Chondrocyte (in vitro differentiated cells): ENCODE data around the gene ADAM33. TPM values are rescaled to one million over a fixed set of nuclear protein-coding genes. Genes with fewer than 3 reads are reported as not detected.

Source experiments
- DNase-seq: peaks from one replicate; pipeline ENCODE4 v3.0.0; 2021; ENCODE audit warnings: mixed read lengths, low spot score
- H3K27ac Mint-ChIP-seq: one replicate; pipeline ENCODE4 v1.8.0; 2021; ENCODE audit warnings: mild to moderate bottlenecking, moderate library complexity, mixed read lengths; ENCODE audit not compliant: unreplicated experiment
- H3K27me3 Mint-ChIP-seq: 2 replicates; pipeline ENCODE4 v1.8.0; 2021; ENCODE audit warnings: low read depth, mixed read lengths
- H3K36me3 Mint-ChIP-seq: 2 replicates; pipeline ENCODE4 v1.8.0; 2021; ENCODE audit warnings: low read depth, mixed read lengths
- H3K4me1 Mint-ChIP-seq: 2 replicates; pipeline ENCODE4 v1.8.0; 2021; ENCODE audit warnings: low read depth, mild to moderate bottlenecking, mixed read lengths
- H3K4me3 Mint-ChIP-seq: one replicate; pipeline ENCODE4 v1.8.0; 2021; ENCODE audit warnings: mild to moderate bottlenecking, moderate library complexity, mixed read lengths; ENCODE audit not compliant: unreplicated experiment
- H3K9me3 Mint-ChIP-seq: 2 replicates; pipeline ENCODE4 v1.8.0; 2021; ENCODE audit warnings: low read depth, mixed read lengths
- total RNA-seq: library from RNA; stranded (reverse); gene quantifications from 3 replicates; pipeline ENCODE4 v1.2.1, GENCODE V29; 2021
- TF ChIP-seq, protein P1 (sequence below): fragments of 200-600 bp; sonication (generic); IDR thresholded peaks from 2 replicates; pipeline ENCODE4 v1.5.0; 2021; ENCODE audit warnings: antibody characterized with exemption, mild to moderate bottlenecking, moderate library complexity

Gene ADAM33
- total RNA-seq, 1 donor from 2014 or later = 13.1 TPM

DNA sequence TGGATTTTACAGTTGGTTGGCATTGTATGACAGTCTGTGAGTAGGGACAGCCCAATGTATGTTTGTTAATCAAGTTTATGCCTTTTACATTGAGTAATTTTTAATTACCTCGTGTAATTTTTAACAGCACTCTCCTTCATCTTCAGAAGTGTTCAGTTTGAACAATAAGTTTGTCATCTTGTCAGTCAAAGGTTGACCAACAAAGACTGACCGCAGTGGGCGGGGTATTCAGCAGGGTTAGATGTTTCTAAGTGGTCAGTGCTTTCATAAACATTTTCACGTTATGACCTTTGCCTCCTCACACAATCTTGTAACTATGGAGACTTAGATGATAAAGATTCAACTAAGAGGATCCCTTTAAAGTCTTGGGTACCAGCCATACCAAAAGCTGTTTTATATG, 59.4 kb downstream of the ADAM33 start:
- Mint-ChIP-seq H3K36me3 (peaks cover 9% of the 10 kb centered on the region), H3K9me3 (no peaks in the 10 kb centered on the region), H3K27ac (no peak overlapping the region), H3K4me1 (no peaks in the 10 kb centered on the region), H3K27me3 (no peaks in the 10 kb centered on the region), H3K4me3 (no peak overlapping the region)
- TF ChIP-seq, protein P1, sequence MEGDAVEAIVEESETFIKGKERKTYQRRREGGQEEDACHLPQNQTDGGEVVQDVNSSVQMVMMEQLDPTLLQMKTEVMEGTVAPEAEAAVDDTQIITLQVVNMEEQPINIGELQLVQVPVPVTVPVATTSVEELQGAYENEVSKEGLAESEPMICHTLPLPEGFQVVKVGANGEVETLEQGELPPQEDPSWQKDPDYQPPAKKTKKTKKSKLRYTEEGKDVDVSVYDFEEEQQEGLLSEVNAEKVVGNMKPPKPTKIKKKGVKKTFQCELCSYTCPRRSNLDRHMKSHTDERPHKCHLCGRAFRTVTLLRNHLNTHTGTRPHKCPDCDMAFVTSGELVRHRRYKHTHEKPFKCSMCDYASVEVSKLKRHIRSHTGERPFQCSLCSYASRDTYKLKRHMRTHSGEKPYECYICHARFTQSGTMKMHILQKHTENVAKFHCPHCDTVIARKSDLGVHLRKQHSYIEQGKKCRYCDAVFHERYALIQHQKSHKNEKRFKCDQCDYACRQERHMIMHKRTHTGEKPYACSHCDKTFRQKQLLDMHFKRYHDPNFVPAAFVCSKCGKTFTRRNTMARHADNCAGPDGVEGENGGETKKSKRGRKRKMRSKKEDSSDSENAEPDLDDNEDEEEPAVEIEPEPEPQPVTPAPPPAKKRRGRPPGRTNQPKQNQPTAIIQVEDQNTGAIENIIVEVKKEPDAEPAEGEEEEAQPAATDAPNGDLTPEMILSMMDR = no peak
- DNase-seq = no peak

DNA sequence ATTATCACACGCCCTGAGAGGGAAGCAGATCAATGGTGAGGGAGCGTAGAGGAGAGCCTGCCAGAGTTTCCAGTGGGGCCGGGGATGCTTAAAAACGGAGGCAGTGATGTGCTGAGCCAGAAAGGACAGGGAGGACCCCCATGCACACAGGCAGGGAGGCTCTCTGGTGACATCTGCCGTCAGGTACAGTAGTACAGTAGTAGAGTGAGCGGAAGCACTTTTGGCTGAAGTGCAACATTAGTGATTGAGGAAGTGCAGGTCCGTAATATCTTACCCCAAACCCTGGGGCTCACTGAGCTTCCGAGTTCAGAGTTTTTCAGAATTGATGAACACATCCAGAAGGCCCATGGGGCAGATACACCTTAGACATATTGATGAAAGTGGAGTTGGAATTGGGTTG, 60.7 kb downstream of the ADAM33 start:
- Mint-ChIP-seq H3K27me3 (no peaks in the 10 kb centered on the region), H3K36me3 (peaks cover 9% of the 10 kb centered on the region), H3K27ac (no peak overlapping the region), H3K4me1 (peaks cover 5% of the 10 kb centered on the region), H3K9me3 (no peaks in the 10 kb centered on the region), H3K4me3 (no peak overlapping the region)
- no peak for DNase-seq
- TF ChIP-seq, protein P1 = no peak

Other genes with a start within 250 kb of the ADAM33 start
- gene ATRN, start 211.0 kb downstream of the ADAM33 start, total RNA-seq = 52.0 to 55.1 TPM (median 52.8 TPM) in 3 replicates
- not detected in 3 replicates for gene GFRA4, start 18.6 kb downstream of the ADAM33 start, total RNA-seq
- 0.08 TPM in 1 of 3 replicates, not detected in the others for gene SIGLEC1, start 30.6 kb upstream of the ADAM33 start, total RNA-seq
- gene HSPA12B, start 50.7 kb upstream of the ADAM33 start, total RNA-seq = 0.10 to 0.26 TPM in 2 of 3 replicates, not detected in the other
- gene ADISSP, start 85.7 kb upstream of the ADAM33 start, total RNA-seq = 23.5 to 30.4 TPM (median 26.7 TPM) in 3 replicates
- 0.12 to 0.60 TPM in 2 of 3 replicates, not detected in the other for gene SPEF1, start 99.4 kb upstream of the ADAM33 start, total RNA-seq
- gene CENPB, start 104.7 kb upstream of the ADAM33 start, total RNA-seq = 91.1 to 94.9 TPM (median 92.1 TPM) in 3 replicates
- gene CDC25B, start 114.3 kb upstream of the ADAM33 start, total RNA-seq = 48.7 to 60.1 TPM (median 57.8 TPM) in 3 replicates
- 17.9 to 24.5 TPM (median 20.1 TPM) in 3 replicates for gene AP5S1, start 138.5 kb upstream of the ADAM33 start, total RNA-seq
- gene MAVS, start 164.8 kb upstream of the ADAM33 start, total RNA-seq = 37.9 to 41.6 TPM (median 38.8 TPM) in 3 replicates
- 38.2 to 45.3 TPM (median 39.7 TPM) in 3 replicates for gene PANK2, start 207.4 kb upstream of the ADAM33 start, total RNA-seq